Stimulated activated memory B cell treated with anti-CD40 and anti-IgM and Interleukin-4, amounts not matched to agents 10 μg/mL and 1 μg/mL and 100 μg/mL, for 72 hours (primary cell): ENCODE data around the gene C11orf65.
"Not testable (repeated sequence)": the region's sequence is repeated elsewhere in the genome, so short reads cannot be mapped to it uniquely, and the experiment has no call there.

Experiments
- ATAC-seq: fragments of 150-1000 bp; cut with Tn5 transposase; 2 replicates; pipeline ENCODE4 v1.10.0; 2021
- H3K27ac Mint-ChIP-seq: one replicate; pipeline ENCODE4 v1.8.0; 2022; ENCODE audit warnings: mild to moderate bottlenecking, mixed read lengths
- H3K27me3 Mint-ChIP-seq: one replicate; pipeline ENCODE4 v1.8.0; 2022; ENCODE audit warnings: mixed read lengths
- H3K36me3 Mint-ChIP-seq: one replicate; pipeline ENCODE4 v1.8.0; 2022; ENCODE audit warnings: mixed read lengths
- H3K4me1 Mint-ChIP-seq: one replicate; pipeline ENCODE4 v1.8.0; 2022; ENCODE audit warnings: mixed read lengths
- H3K4me3 Mint-ChIP-seq: one replicate; pipeline ENCODE4 v1.8.0; 2022; ENCODE audit warnings: mild to moderate bottlenecking, moderate library complexity, mixed read lengths
- H3K9me3 Mint-ChIP-seq: one replicate; pipeline ENCODE4 v1.8.0; 2022; ENCODE audit warnings: mixed read lengths

The C11orf65 gene

GRCh38 chr11:108417551-108417950 is 49.8 kb downstream of the C11orf65 start:
- not testable (repeated sequence) for H3K36me3 Mint-ChIP-seq, H3K27ac Mint-ChIP-seq, H3K4me3 Mint-ChIP-seq, H3K27me3 Mint-ChIP-seq, H3K9me3 Mint-ChIP-seq, ATAC-seq, H3K4me1 Mint-ChIP-seq

DNA sequence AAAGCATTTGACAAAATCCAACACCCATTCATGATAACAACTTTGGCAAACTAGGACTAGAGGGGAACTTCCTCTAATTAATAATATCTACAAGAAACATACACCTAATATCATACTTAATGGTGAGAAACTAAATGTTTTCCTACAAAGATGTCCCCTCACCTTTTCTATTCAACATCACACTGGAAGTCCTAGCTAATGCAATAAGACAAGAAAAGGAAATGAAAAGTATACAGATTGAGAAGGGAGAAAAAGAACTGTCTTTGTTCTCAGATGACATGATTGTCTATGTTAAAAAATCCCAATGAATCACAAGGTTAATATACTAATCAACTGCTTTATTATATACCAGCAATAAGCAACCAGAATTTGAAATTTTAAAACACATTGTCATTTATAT is 52.4 kb downstream of the C11orf65 start:
- H3K27me3 Mint-ChIP-seq: no peaks in the 10 kb centered on the region
- H3K4me3 Mint-ChIP-seq: no peak overlapping the region
- no peak for ATAC-seq
- H3K4me1 Mint-ChIP-seq: no peaks in the 10 kb centered on the region
- no peaks in the 10 kb centered on the region for H3K9me3 Mint-ChIP-seq
- H3K36me3 Mint-ChIP-seq: no peaks in the 10 kb centered on the region
- H3K27ac Mint-ChIP-seq: no peak overlapping the region

DNA sequence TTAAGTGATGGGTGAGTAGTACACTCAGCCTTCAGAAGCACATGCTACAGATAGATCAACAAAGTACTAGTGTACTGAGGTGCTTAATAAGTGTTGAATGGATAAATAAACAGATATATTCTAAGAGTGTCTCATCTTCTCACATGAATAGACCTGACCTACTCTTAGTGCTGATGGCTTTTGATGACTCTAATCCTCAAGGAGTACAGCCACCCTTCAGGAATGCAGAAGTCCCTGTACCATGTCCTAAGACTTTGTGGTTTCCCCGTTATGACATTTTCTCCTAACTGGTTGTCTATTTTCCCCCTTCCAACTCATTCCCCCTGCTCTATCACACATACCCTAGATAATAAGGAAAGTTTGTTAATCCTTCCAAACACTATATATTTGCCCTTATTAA is 61.6 kb downstream of the C11orf65 start:
- no peak for ATAC-seq
- Mint-ChIP-seq H3K27ac (no peak overlapping the region), H3K4me3 (no peak overlapping the region), H3K27me3 (no peaks in the 10 kb centered on the region), H3K4me1 (no peaks in the 10 kb centered on the region), H3K36me3 (peaks cover 8% of the 10 kb centered on the region), H3K9me3 (no peaks in the 10 kb centered on the region)

DNA sequence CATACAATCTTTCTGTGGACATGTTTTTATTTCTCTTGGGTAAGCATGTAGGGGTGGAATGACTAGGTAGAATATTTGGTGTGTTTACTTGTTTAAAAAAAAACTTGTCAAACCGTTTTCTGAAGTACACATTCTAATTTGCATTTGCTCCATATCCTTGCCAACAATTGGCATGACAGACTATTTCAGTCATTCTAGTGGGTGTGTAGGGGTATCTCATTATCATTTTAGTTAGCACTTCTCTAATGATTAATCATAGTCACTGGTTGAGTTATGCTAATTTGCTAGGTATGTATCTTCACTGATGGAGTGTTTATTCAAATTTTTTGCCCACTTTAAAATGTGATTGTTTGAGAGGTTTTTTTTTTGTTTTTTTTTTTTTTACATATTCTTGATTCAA is 64.3 kb downstream of the C11orf65 start:
- H3K4me3 Mint-ChIP-seq: no peak overlapping the region
- H3K4me1 Mint-ChIP-seq: no peaks in the 10 kb centered on the region
- no peaks in the 10 kb centered on the region for H3K9me3 Mint-ChIP-seq
- ATAC-seq: no peak
- no peaks in the 10 kb centered on the region for H3K27me3 Mint-ChIP-seq
- peaks cover 8% of the 10 kb centered on the region for H3K36me3 Mint-ChIP-seq
- H3K27ac Mint-ChIP-seq: no peak overlapping the region

DNA sequence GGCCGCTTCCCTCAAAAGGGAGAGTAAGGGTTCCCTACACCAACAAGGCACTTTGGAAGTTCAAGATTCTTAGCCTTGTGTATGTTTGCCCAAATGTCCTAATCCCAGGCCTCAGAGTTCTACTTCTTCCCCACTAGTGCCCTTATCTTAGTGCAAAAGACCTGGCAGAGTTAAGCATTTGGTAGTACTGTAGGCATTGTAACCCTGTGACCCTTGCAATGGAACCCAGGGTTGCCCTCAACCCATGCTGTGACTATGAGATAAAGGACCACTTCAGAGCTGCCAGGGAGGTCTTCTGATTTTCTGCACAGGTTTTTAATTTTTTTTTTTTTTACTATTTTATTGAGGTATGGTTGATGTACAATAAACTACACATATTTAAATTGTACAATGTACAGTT is 65.1 kb downstream of the C11orf65 start:
- Mint-ChIP-seq H3K4me1 (no peaks in the 10 kb centered on the region), H3K27ac (no peak overlapping the region), H3K4me3 (no peak overlapping the region), H3K27me3 (no peaks in the 10 kb centered on the region), H3K9me3 (no peaks in the 10 kb centered on the region), H3K36me3 (peaks cover 8% of the 10 kb centered on the region)
- ATAC-seq: no peak

DNA sequence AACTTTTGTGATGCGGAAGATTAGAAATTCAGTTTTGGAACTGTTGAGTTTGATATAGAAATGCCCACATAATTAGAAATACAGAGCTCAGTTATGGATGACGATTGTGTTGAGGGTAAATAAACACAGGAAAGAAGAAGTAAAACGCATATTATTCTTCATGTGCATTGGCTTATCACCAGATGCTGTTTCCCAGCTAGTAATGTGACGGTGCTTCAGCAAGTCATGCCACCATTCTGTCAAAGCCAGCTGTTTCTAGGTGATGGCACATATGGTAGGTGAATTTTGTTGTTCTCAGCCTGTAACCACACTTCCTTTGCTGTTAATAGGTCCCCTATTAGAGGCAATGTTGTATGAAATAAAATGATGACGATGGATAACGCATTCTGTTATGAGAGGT is 68.9 kb downstream of the C11orf65 start:
- Mint-ChIP-seq H3K36me3 (no peaks in the 10 kb centered on the region), H3K4me1 (no peaks in the 10 kb centered on the region), H3K27ac (no peak overlapping the region), H3K9me3 (no peaks in the 10 kb centered on the region), H3K27me3 (no peaks in the 10 kb centered on the region), H3K4me3 (no peak overlapping the region)
- ATAC-seq: no peak

DNA sequence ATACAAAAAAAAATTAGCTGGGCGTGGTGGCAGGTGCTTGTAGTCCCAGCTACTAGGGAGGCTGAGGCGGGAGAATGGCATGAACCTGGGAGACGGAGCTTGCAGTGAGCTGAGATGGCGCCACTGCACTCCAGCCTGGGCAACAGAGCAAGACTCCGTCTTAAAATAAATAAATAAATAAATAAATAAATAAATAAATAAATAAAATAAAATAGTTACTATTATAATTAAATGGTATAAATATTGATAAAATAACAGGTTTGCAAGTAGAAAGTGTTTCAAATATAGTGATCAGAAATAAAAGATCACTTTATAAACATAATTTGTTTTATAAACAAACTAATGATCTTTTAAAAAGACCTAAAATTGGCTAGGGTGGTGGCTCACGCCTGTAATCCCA is 70.7 kb downstream of the C11orf65 start:
- not testable (repeated sequence) for H3K4me1 Mint-ChIP-seq, H3K27ac Mint-ChIP-seq, H3K36me3 Mint-ChIP-seq, H3K9me3 Mint-ChIP-seq, ATAC-seq, H3K27me3 Mint-ChIP-seq, H3K4me3 Mint-ChIP-seq

GRCh38 chr11:108394744-108395284 is 72.5 kb downstream of the C11orf65 start:
- Mint-ChIP-seq H3K9me3 (no peaks in the 10 kb centered on the region), H3K4me3 (no peak overlapping the region), H3K27ac (no peak overlapping the region), H3K36me3 (no peaks in the 10 kb centered on the region), H3K4me1 (no peaks in the 10 kb centered on the region), H3K27me3 (no peaks in the 10 kb centered on the region)
- no peak for ATAC-seq

GRCh38 chr11:108393046-108393445 is 74.3 kb downstream of the C11orf65 start:
- Mint-ChIP-seq H3K27me3 (no peaks in the 10 kb centered on the region), H3K9me3 (no peaks in the 10 kb centered on the region), H3K4me3 (no peak overlapping the region), H3K4me1 (no peaks in the 10 kb centered on the region), H3K27ac (no peak overlapping the region), H3K36me3 (no peaks in the 10 kb centered on the region)
- no peak for ATAC-seq

DNA sequence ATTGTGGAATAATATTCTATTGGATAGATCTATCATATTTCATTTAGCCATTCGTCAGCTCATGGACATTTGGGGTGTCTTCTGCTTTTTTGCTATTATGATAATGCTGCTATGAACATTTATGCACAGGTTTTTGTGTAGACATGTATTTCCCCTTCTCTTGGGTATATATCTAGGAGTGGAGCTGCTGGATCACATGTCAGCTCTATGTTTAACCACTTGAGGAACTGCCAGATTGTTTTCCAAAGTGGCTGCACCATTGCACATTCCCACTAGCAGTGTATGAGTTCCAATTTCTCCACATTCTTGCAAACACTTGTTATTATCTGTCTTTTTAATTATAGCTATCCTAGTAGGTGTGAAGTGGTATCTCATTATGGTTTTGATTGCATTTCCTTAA is 75.0 kb downstream of the C11orf65 start:
- Mint-ChIP-seq H3K4me1 (no peaks in the 10 kb centered on the region), H3K27me3 (no peaks in the 10 kb centered on the region), H3K36me3 (no peaks in the 10 kb centered on the region), H3K9me3 (no peaks in the 10 kb centered on the region), H3K27ac (no peak overlapping the region), H3K4me3 (no peak overlapping the region)
- ATAC-seq: no peak

GRCh38 chr11:108388576-108388975 is 78.8 kb downstream of the C11orf65 start:
- Mint-ChIP-seq H3K36me3 (no peaks in the 10 kb centered on the region), H3K4me1 (no peaks in the 10 kb centered on the region), H3K27ac (no peak overlapping the region), H3K27me3 (no peaks in the 10 kb centered on the region), H3K9me3 (no peaks in the 10 kb centered on the region), H3K4me3 (no peak overlapping the region)
- ATAC-seq: no peak

GRCh38 chr11:108373505-108373904 is 93.8 kb downstream of the C11orf65 start:
- not testable (repeated sequence) for H3K27ac Mint-ChIP-seq, H3K4me1 Mint-ChIP-seq, H3K9me3 Mint-ChIP-seq, H3K27me3 Mint-ChIP-seq, H3K4me3 Mint-ChIP-seq, ATAC-seq
- H3K36me3 Mint-ChIP-seq: peaks cover 28% of the 10 kb centered on the region

- H3K4me3 Mint-ChIP-seq: no peak overlapping the region
- no peaks in the 10 kb centered on the region for H3K4me1 Mint-ChIP-seq
- ATAC-seq: no peak
- H3K27ac Mint-ChIP-seq: no peak overlapping the region
- peaks cover 2% of the 10 kb centered on the region for H3K9me3 Mint-ChIP-seq
- peaks cover 40% of the 10 kb centered on the region for H3K36me3 Mint-ChIP-seq
- H3K27me3 Mint-ChIP-seq: no peaks in the 10 kb centered on the region
Measured at GRCh38 chr11:108370990-108371389, 96.3 kb downstream of the C11orf65 start.

- Mint-ChIP-seq H3K9me3 (peaks cover 2% of the 10 kb centered on the region), H3K27me3 (no peaks in the 10 kb centered on the region), H3K4me3 (no peak overlapping the region), H3K4me1 (no peaks in the 10 kb centered on the region), H3K36me3 (peaks cover 47% of the 10 kb centered on the region), H3K27ac (no peak overlapping the region)
- no peak for ATAC-seq
Measured at GRCh38 chr11:108370315-108370714, 97.0 kb downstream of the C11orf65 start.

GRCh38 chr11:108369064-108369463 is 98.3 kb downstream of the C11orf65 start:
- no peaks in the 10 kb centered on the region for H3K27me3 Mint-ChIP-seq
- H3K27ac Mint-ChIP-seq: no peak overlapping the region
- no peaks in the 10 kb centered on the region for H3K4me1 Mint-ChIP-seq
- H3K4me3 Mint-ChIP-seq: no peak overlapping the region
- ATAC-seq: no peak
- H3K9me3 Mint-ChIP-seq: no peaks in the 10 kb centered on the region
- H3K36me3 Mint-ChIP-seq: peaks cover 60% of the 10 kb centered on the region

- no peak for ATAC-seq
- no peak overlapping the region for H3K4me3 Mint-ChIP-seq
Measured at GRCh38 chr11:108368134-108368533, 99.2 kb downstream of the C11orf65 start.

GRCh38 chr11:108364159-108364558 is 103.2 kb downstream of the C11orf65 start:
- Mint-ChIP-seq H3K27me3 (no peaks in the 10 kb centered on the region), H3K36me3 (peaks cover 52% of the 10 kb centered on the region), H3K4me3 (no peak overlapping the region), H3K27ac (no peak overlapping the region), H3K4me1 (no peaks in the 10 kb centered on the region), H3K9me3 (peaks cover 4% of the 10 kb centered on the region)
- ATAC-seq: no peak

More at GRCh38 chr11:108368134-108368533, 99.2 kb downstream of the C11orf65 start:
- Mint-ChIP-seq H3K4me1 (no peaks in the 10 kb centered on the region), H3K9me3 (no peaks in the 10 kb centered on the region), H3K36me3 (peaks cover 67% of the 10 kb centered on the region), H3K27me3 (no peaks in the 10 kb centered on the region), H3K27ac (no peak overlapping the region)
